Central memory CD8-positive, alpha-beta T cell (primary cell): ENCODE data around the gene AGBL4.

ENCODE experiments used
- ATAC-seq: fragments of 150-1000 bp; cut with Tn5 transposase; replicated peaks from 2 replicates; pipeline ENCODE4 v1.10.0; 2022; ENCODE audit warnings: mild to moderate bottlenecking, moderate FRiP score, moderate number of reproducible peaks; ENCODE audit not compliant: poor library complexity, severe bottlenecking; ENCODE audit errors: extremely low read depth
- DNase-seq, 2 donors: peaks; one replicate each; pipeline ENCODE4 v3.0.0; 2021; ENCODE audit warnings: low spot score in 2 of 2
- H3K27ac Mint-ChIP-seq: one replicate; pipeline ENCODE4 v1.8.0; 2022; ENCODE audit warnings: low read depth, mild to moderate bottlenecking, moderate library complexity, mixed read lengths
- H3K27me3 Mint-ChIP-seq: one replicate; pipeline ENCODE4 v1.8.0; 2022; ENCODE audit warnings: mixed read lengths
- H3K36me3 Mint-ChIP-seq: one replicate; pipeline ENCODE4 v1.8.0; 2022; ENCODE audit warnings: mild to moderate bottlenecking, moderate library complexity, mixed read lengths; ENCODE audit not compliant: insufficient read depth
- H3K4me1 Mint-ChIP-seq: one replicate; pipeline ENCODE4 v1.8.0; 2022; ENCODE audit warnings: mixed read lengths
- H3K4me3 Mint-ChIP-seq: one replicate; pipeline ENCODE4 v1.8.0; 2022; ENCODE audit warnings: mild to moderate bottlenecking, moderate library complexity, mixed read lengths
- H3K9me3 Mint-ChIP-seq: one replicate; pipeline ENCODE4 v1.8.0; 2022; ENCODE audit warnings: mixed read lengths

AGBL4 gene

GRCh38 chr1:48931506-48932192, 1092.1 kb downstream of the AGBL4 start:
- no peak overlapping the region for H3K27ac Mint-ChIP-seq
- H3K9me3 Mint-ChIP-seq: peaks cover 9% of the 10 kb centered on the region
- no peaks in the 10 kb centered on the region for H3K36me3 Mint-ChIP-seq
- no peak overlapping the region for H3K4me3 Mint-ChIP-seq
- peaks cover 5% of the 10 kb centered on the region for H3K27me3 Mint-ChIP-seq
- ATAC-seq (no peak), DNase-seq (no peak)
- no peaks in the 10 kb centered on the region for H3K4me1 Mint-ChIP-seq

GRCh38 chr1:48930011-48930410, 1093.7 kb downstream of the AGBL4 start:
- no peaks in the 10 kb centered on the region for H3K36me3 Mint-ChIP-seq
- DNase-seq (no peak), ATAC-seq (no peak)
- H3K27me3 Mint-ChIP-seq: peaks cover 3% of the 10 kb centered on the region
- H3K9me3 Mint-ChIP-seq: peaks cover 11% of the 10 kb centered on the region
- no peaks in the 10 kb centered on the region for H3K4me1 Mint-ChIP-seq
- H3K27ac Mint-ChIP-seq: no peak overlapping the region
- H3K4me3 Mint-ChIP-seq: no peak overlapping the region

GRCh38 chr1:48924099-48924498, 1099.7 kb downstream of the AGBL4 start:
- DNase-seq (no peak), ATAC-seq (no peak)
- Mint-ChIP-seq H3K27ac (no peak overlapping the region), H3K4me1 (no peaks in the 10 kb centered on the region), H3K36me3 (no peaks in the 10 kb centered on the region), H3K27me3 (no peaks in the 10 kb centered on the region), H3K4me3 (no peak overlapping the region), H3K9me3 (peaks cover 11% of the 10 kb centered on the region)

- Mint-ChIP-seq H3K27me3 (no peaks in the 10 kb centered on the region), H3K4me1 (no peaks in the 10 kb centered on the region), H3K36me3 (no peaks in the 10 kb centered on the region), H3K27ac (no peak overlapping the region), H3K4me3 (no peak overlapping the region), H3K9me3 (peaks cover 11% of the 10 kb centered on the region)
- ATAC-seq: no peak
- no peak for DNase-seq
Observed at GRCh38 chr1:48923116-48923515, 1100.6 kb downstream of the AGBL4 start.

GRCh38 chr1:48920851-48921250, 1102.9 kb downstream of the AGBL4 start:
- Mint-ChIP-seq H3K27me3 (no peaks in the 10 kb centered on the region), H3K9me3 (no peaks in the 10 kb centered on the region), H3K4me3 (no peak overlapping the region), H3K36me3 (peaks cover 3% of the 10 kb centered on the region), H3K4me1 (no peaks in the 10 kb centered on the region), H3K27ac (no peak overlapping the region)
- DNase-seq (no peak), ATAC-seq (no peak)

- H3K9me3 Mint-ChIP-seq: no peaks in the 10 kb centered on the region
- no peak overlapping the region for H3K4me3 Mint-ChIP-seq
- no peak for ATAC-seq
- no peak for DNase-seq
- no peaks in the 10 kb centered on the region for H3K4me1 Mint-ChIP-seq
- peaks cover 3% of the 10 kb centered on the region for H3K36me3 Mint-ChIP-seq
- no peaks in the 10 kb centered on the region for H3K27me3 Mint-ChIP-seq
- no peak overlapping the region for H3K27ac Mint-ChIP-seq
Observed at GRCh38 chr1:48917901-48918603, 1105.7 kb downstream of the AGBL4 start.

- H3K4me1 Mint-ChIP-seq: no peaks in the 10 kb centered on the region
- ATAC-seq: no peak
- H3K27me3 Mint-ChIP-seq: no peaks in the 10 kb centered on the region
Observed at GRCh38 chr1:48917070-48917454, 1106.7 kb downstream of the AGBL4 start.

GRCh38 chr1:48916130-48917069, 1107.4 kb downstream of the AGBL4 start:
- ATAC-seq: no peak
- H3K27ac Mint-ChIP-seq: no peak overlapping the region
- no peaks in the 10 kb centered on the region for H3K4me1 Mint-ChIP-seq
- H3K27me3 Mint-ChIP-seq: no peaks in the 10 kb centered on the region
- no peak for DNase-seq
- H3K9me3 Mint-ChIP-seq: no peaks in the 10 kb centered on the region
- no peak overlapping the region for H3K4me3 Mint-ChIP-seq
- H3K36me3 Mint-ChIP-seq: peaks cover 3% of the 10 kb centered on the region

More at GRCh38 chr1:48917070-48917454, 1106.7 kb downstream of the AGBL4 start:
- H3K36me3 Mint-ChIP-seq: peaks cover 3% of the 10 kb centered on the region
- no peak overlapping the region for H3K4me3 Mint-ChIP-seq
- no peak for DNase-seq
- H3K27ac Mint-ChIP-seq: no peak overlapping the region
- H3K9me3 Mint-ChIP-seq: no peaks in the 10 kb centered on the region

GRCh38 chr1:48908606-48909005, 1115.1 kb downstream of the AGBL4 start:
- Mint-ChIP-seq H3K27me3 (no peaks in the 10 kb centered on the region), H3K27ac (no peak overlapping the region), H3K9me3 (no peaks in the 10 kb centered on the region), H3K4me1 (no peaks in the 10 kb centered on the region), H3K36me3 (no peaks in the 10 kb centered on the region), H3K4me3 (no peak overlapping the region)
- no peak for DNase-seq
- ATAC-seq: no peak

- ATAC-seq (no peak), DNase-seq (no peak)
- no peaks in the 10 kb centered on the region for H3K36me3 Mint-ChIP-seq
- no peak overlapping the region for H3K27ac Mint-ChIP-seq
- H3K9me3 Mint-ChIP-seq: no peaks in the 10 kb centered on the region
- no peak overlapping the region for H3K4me3 Mint-ChIP-seq
- H3K4me1 Mint-ChIP-seq: no peaks in the 10 kb centered on the region
- no peaks in the 10 kb centered on the region for H3K27me3 Mint-ChIP-seq
Observed at GRCh38 chr1:48906729-48907128, 1117.0 kb downstream of the AGBL4 start.

GRCh38 chr1:48906164-48906563, 1117.6 kb downstream of the AGBL4 start:
- no peaks in the 10 kb centered on the region for H3K27me3 Mint-ChIP-seq

GRCh38 chr1:48903291-48903690, 1120.5 kb downstream of the AGBL4 start:
- H3K27me3 Mint-ChIP-seq: no peaks in the 10 kb centered on the region
- no peaks in the 10 kb centered on the region for H3K9me3 Mint-ChIP-seq
- ATAC-seq (no peak), DNase-seq (no peak)
- no peak overlapping the region for H3K27ac Mint-ChIP-seq
- H3K36me3 Mint-ChIP-seq: no peaks in the 10 kb centered on the region
- no peaks in the 10 kb centered on the region for H3K4me1 Mint-ChIP-seq
- no peak overlapping the region for H3K4me3 Mint-ChIP-seq

More at GRCh38 chr1:48906164-48906563, 1117.6 kb downstream of the AGBL4 start:
- no peak for DNase-seq
- Mint-ChIP-seq H3K9me3 (no peaks in the 10 kb centered on the region), H3K27ac (no peak overlapping the region), H3K4me1 (no peaks in the 10 kb centered on the region), H3K4me3 (no peak overlapping the region), H3K36me3 (no peaks in the 10 kb centered on the region)
- ATAC-seq: no peak
